ENCODE results near the gene ZFP64.
A peak's percentile ranks its signal among the peaks of the same experiment; 100 is the strongest.

ZFP64 gene

DNA sequence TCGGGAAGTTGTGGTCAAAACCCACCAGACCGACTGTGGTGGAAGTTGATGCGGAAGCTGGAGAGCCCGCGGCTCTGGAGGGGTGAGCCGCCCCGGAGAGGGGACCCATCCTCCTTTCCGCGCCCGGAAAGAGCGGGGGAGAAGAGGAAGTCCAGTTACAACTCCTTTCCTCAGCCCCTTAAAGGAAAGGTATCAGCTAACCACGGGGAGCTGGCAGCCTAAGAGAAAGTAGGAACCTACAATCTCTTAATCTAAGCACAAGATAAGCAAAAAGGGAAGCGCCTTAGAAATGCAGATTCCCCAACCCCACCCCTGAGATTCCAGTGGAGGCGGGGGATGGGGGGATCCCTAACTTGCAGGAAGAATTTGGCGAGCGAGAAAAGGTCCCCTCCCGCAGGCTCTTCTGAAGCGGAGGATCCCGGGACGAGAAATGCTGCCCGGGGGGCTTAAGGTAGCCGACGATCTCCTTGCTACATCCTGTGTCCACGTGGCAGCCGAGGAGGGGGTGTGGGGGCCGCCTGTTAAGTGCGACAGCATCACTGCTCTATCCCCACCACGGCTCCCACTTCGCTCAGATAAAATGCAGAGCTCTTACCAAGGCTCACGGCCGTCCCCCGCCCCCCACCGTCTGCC lies 87.5 kb downstream of the ZFP64 start:
- DNase-seq, result peak; percentile 7

- no peak for DNase-seq
These were observed 88.2 kb downstream of the ZFP64 start for GRCh38 chr20:52103335-52103912.

DNA sequence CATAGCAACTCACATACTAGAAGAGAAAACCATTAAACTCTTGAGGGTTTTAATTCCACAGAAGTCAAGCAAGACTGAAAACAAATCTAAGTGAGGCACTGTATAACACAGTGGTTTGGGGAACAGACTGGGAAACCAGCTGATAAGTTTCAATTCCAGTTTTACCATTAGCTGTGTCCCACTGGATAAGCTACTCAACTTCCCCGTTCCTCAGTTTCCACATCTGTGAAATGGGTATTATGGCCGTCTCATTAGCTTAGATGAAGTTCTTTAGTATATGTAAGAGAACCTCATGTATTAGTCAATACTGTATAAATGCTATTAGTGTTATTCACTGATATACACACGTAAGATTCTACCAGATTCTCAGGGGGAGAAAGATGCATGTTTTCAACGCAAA lies 89.0 kb downstream of the ZFP64 start:
- no peak for DNase-seq

GRCh38 chr20:52102126-52102525 lies 89.5 kb downstream of the ZFP64 start:
- DNase-seq, result no peak
